ENCODE data around the gene PDZRN3.

Gene PDZRN3

DNA sequence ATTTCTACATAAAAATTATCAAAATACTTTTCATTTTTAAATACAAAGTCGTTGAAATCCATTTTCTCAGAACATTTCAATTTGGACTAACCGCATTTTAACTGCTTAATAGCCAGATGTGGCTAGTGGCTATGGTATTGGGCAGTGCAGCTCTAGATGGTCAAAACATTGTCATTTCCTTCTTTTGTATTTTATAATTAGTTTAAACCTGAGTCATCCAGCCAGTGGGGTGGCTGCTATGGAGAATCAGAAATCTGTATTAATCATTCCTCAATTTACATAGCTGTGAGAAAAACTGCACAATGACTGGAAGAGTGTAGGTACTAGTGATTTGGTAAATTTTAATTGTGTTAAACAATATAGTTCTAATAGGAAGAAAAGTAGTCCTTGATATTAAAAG lies 245.3 kb downstream of the PDZRN3 start:
- DNase-seq = no peak

DNA sequence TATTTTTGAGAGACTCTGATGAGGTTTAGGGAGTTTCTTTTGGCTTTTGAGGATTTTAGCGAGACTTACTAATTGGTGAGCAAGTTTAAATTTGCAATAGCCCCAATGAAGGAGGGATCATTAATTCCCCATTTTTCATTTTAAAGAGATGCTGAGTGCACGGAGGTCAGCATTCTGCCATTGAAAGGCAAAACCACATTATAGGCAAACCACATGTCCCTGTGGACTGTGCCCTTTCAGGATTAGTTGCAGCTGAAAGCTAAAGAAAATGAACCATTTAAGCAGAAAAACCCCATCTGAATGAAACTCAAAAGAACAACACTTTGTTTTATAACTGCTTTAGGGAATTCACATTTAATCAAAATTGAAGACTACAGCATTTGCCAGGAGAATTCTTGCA lies 246.5 kb downstream of the PDZRN3 start:
- no peak for DNase-seq

DNA sequence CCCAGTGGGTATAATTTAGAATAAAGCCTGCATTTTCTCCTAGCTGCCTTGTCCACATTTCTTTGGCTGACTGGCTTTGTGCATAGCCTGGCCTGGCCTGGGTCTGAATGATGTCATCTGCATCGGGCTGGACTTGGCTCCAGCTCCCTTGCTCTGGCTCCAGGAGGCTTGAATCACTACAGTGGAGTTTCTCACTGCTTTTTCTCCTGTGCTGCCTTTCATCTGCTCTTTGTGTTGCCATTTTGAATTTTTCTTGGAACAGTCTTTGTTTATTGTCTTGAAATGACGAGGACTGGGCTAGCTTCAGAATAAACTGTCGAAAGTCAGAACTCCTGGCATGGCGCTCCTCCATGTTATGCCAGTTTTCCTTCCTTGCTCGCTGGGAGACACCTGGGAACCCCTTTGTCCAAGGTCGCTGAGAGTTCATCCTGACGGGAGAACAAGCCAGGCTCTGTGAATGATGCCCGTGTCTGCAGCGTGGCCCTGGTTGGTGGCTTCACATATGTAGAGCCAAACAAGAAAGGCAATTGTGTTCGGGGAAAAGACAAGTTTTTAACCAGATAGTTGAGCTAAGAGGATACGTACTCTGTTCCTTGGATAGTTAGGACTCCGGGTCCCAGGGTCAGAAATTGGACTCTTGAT lies 258.9 kb downstream of the PDZRN3 start:
- DNase-seq = no peak

DNA sequence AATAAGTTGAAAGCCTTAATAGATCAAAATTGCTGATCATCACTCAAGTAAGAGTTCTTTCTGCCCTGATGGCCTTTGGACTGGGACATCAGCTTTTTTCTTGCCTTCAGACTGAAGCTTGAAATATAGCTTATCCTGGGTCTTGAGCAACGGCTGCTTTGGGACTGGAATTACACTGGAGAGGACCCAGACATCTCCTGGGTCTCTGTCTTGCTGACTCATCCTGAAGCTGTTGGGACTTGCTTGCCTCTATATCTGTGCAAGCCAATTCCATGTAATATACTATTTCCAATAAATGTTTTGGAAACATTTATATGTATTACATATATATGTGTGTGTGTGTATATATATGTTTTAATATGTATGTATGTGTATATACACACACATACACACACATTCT lies 260.2 kb downstream of the PDZRN3 start:
- DNase-seq = no peak

DNA sequence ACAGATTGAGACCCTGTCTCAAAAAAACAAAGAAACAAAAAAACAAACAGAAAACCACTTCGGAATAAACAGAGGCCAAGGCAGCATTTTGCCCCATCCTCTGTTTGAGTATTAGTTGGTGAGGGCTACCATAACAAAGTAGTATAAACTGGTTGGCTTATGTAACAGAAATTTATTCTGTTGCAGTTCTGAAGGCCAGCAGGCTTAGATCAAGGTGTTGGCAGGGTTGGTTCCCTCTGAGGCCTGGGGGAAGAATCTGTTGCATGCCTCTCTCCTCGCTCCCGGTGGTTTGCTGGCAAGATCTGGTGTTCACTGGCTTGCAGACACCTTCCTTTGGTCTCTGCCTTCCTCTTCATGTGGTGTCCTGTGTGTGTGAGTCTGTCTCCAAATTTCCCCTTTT lies 261.6 kb downstream of the PDZRN3 start:
- DNase-seq = no peak

DNA sequence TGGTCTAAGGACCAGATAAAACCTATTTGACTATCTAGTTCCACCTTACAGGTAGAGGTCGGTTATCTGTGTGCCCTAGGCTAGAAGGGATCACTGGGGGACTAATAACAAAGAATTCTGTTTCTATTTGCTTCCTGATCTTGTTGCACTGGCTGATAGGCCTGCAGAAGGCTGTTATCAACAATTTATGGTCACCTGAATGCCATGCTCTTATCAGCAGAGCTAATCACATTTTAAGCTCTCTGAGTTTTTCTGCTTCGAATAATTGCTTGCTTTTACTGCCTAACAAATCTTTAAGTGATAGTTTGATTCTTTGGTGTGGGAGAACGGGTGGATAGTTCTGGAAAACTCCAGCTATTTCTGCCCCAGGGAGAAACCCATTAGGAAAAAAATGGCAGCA lies 263.1 kb downstream of the PDZRN3 start:
- no peak for DNase-seq

DNA sequence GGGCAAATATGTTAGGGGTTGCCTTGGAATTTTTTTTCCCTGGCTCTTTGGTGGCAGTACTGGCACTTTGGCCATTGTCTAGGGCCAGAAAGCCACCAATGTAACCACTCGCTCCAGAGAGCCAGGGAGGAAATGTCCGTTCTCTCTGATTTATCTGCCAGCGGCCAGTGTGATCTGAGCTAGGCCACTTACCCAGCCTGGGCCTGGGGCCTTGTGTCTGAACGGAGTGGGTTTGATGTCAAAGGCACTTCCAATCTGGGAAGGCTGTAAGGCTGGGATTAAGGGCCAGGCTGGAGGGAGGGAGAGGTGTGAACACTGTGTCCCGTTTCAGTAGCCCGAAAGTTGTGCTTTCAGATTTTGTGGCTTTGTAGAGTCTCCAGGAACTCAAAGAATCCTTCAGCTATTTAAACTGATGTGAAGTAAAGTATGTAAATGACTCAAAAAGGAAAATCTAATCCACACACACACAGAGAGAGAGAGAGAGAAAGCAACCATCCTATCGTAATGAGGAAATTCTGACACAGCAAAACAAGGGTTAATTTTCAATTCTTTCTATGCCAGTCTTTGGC lies 271.0 kb downstream of the PDZRN3 start:
- DNase-seq = no peak

DNA sequence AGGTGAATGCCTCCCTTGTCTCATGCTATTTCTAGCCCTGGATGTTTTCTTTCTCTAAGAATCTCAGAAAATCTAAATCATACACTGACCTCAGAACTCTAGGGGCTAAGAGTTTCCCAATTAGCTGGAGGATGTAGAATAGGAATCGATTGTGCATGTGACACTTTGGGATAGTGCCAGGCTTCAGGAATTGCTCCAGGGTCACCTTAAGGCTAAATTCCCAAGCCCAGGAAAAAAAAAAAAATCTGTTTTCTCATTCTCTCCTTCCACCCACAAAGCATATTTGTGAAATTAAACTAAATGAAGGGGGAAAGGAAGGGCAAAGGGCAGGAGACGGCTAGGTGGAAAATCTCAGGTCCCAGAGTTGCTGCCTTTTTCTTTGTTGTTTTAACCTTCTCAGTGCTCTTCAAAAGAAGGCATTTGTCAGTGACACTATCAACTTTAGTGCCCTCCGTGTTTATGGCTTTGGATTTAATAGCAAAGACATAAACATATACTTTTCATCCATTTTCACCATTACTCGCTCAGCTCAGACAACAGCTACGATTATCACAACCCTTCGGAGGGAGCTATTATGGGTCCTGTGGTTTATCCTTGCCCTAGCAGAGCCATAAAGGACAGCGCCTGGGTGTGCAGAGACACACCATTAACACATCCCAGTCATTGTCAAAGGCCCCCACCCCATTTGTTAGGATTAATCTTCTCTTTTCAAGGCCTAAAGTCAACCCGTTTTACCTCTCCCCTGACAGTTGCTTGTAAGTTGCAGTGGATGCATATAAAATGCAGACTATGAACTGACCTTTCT lies 271.7 kb downstream of the PDZRN3 start:
- DNase-seq = no peak

DNA sequence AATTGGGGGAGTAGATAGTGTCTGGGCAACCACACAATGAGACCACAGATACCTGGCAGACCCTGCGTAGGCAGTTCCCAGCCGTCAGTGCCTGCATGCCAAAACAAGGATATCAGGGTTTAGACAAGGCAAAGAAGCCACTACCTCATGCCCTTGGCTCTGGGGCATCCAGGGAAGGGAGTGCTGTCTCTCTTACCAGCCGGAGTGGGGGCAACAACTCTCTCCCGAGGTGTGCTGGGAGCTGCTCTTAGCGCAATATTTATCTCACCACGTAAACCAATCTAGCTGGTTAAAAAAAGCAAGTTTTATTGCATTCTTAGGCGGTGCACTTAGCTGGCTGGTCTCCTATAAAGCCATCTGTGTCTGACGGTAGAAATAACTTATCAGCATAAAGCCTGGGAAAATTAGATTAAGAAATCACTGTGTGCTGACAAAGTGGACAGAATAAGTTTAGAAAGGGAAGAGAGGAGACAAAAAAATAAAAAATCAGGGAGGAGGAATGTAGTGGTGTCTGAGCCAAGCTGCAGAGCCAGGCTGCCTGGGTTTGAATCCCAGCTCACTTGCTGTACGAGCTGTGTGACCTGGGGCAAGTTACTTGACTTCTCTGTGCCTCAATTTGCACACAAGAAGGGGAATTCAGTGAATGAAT lies 273.2 kb downstream of the PDZRN3 start:
- DNase-seq = no peak

DNA sequence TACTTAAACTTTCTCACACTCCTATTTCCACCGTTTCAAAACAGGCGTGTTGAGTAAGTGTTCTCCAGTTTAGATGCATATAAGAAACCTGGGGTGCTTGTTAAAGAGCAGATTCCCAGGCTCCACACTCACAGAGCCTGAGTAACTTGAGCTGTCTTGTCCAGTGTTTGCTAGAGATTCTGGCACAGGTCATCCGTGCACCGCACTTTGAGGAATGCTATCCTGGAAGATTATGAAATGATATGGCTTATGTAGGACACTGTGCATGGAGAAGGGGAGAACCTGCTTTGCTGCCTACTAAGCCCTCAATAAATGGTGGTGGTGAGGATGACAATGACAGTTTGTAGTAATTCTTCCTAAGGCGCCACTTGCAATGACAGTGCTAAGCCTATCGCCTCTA lies 273.7 kb downstream of the PDZRN3 start:
- DNase-seq = no peak

DNA sequence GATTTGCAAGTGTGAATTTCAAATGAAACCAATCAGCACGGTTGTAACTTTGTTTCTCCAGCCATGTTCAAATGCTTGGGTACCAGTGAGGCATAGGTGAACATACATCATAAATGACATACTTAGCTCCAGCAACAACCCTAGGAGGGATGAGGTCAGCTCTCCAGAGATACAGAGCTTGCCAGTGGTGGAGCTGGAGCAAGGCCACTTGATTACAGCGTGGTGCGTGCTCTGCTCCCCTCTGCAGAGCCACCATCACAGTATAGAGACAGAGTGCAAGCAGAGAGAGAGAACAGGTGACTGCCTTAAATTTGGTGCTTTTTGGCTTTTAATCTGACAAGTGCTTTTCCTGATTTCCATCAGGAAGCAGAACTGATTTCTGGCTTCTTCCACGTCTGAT lies 275.1 kb downstream of the PDZRN3 start:
- DNase-seq = no peak

DNA sequence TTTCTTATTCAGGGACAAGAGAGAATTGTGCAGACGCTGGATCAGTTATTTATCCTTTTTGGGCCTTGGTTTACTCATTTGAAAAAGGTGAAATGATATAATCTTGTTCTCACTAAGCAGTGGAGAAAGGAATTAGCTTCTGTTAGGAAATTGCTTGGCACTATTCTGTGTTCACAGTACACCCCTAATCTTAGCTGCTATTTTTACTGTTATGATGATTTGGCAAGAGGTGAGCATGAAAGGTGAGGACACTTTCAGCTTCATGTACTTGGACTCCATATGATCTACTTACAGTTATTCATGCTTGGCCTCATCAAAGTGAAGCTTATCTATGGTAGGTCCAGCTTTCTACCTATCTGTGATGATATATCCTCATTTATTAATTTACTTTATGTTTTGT lies 282.7 kb downstream of the PDZRN3 start:
- DNase-seq = no peak

DNA sequence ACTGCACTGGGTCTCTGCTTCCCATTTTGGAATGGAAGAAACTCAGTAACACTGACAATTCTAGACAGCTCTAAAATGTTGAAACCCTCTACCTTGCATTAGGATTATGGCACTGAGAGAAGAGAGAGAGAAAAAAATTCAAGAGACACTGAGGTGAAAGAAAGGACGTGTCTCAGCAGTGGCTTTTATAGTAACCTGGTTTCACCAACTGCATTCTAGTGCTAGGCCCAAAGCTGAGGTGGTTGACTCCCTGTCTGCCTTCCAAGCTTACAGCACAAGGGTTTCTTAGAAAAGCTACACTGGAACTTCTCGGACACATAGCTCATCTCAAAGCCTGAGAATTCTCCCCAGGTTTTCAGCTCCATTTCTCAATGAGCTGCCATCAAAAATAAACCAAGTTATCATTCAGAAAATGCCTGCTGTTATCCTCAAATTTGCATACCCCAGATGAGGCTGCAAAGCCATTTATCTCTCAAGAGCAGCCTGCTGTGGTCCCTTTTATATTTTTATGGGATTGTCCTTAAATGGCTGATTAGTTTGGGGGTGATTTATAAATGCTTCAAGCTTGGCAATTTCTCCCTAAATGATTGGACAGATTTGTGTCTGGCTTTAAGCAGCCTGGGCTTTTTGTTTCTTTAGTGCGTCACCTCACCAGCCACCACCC lies 283.3 kb downstream of the PDZRN3 start:
- no peak for DNase-seq

DNA sequence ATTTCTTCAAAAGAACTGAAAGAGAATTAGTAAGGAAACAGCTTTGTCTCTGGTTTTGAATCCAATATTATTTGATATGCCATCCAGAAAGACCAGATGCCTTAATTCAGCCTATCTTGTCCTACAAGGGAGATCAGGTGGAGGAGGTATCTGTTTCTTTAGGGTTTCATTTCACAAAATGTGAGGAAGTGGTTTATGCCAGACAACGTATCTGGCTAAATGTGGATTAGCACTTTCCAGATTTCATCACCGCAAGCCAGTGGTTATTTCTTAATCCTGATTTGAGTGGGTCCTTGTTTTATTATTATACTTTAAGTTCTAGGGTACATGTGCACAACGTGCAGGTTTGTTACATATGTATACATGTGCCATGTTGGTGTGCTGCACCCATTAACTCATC lies 292.2 kb downstream of the PDZRN3 start:
- DNase-seq = no peak
